HG03558 (cell line): ENCODE data around the gene HBA1.
"Not testable (repeated sequence)": the region's sequence is repeated elsewhere in the genome, so short reads cannot be mapped to it uniquely, and the experiment has no call there.

Source experiments
- ATAC-seq: cut with Tn5 transposase; IDR thresholded peaks from one replicate; pipeline ENCODE4 v1.9.1; 2021; ENCODE audit warnings: moderate number of reproducible peaks; ENCODE audit not compliant: unreplicated experiment; ENCODE audit errors: extremely low read depth

HBA1 gene

GRCh38 chr16:159136-159849 is 17.2 kb upstream of the HBA1 start:
- ATAC-seq = no peak

GRCh38 chr16:160242-160641 is 16.2 kb upstream of the HBA1 start:
- ATAC-seq = not testable (repeated sequence)

- ATAC-seq = no peak
These were observed 15.7 kb upstream of the HBA1 start for GRCh38 chr16:160691-161190.

GRCh38 chr16:162271-162991 is 14.0 kb upstream of the HBA1 start:
- no peak for ATAC-seq

- ATAC-seq = not testable (repeated sequence)
These were observed 13.3 kb upstream of the HBA1 start for GRCh38 chr16:163139-163538.

DNA sequence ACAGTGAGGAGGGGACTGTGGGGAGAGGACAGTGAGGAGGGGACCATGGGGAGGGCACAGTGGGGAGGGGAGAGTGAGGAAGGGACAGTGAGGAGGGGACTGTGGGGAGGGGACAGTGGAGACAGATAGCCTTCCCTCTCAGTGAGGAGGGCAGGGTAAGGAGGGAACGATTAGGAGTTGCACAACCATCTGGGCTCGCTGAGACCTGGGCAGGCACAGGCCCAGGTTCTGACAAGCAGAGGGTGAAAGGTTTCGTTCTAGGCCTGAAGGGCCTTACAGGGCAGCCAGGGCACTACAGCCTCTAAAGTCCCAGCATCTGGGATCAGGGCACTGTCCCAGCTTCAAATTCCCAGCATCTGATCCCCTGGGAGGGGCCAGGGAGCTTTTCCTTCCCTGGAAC is 12.8 kb upstream of the HBA1 start:
- ATAC-seq = not testable (repeated sequence)

DNA sequence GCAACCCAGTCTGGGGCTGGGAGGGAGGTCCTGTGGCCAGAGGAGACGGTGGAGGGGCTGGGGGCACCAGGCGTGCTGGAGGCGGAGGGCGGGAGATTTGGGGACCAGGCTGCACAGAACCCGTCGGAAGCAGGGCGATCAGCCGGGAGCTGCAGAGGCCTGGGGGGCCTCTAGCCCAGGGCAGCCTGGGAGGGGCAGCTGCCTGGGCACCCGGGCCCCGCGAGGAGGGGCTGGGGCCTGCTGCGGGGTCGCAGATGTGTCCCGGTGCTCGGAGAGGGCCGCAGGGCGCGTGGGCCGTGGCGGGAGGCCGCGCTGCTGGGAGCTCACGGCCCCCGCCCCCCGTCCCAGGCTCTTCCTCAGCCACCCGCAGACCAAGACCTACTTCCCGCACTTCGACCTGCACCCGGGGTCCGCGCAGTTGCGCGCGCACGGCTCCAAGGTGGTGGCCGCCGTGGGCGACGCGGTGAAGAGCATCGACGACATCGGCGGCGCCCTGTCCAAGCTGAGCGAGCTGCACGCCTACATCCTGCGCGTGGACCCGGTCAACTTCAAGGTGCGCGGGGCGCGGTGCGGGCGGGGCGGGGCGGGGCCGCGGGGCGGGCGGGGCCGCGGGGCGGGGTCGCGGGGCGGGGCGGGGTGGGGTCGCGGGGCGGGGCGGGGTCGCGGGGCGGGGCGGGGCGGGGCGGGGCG is 12.2 kb upstream of the HBA1 start:
- not testable (repeated sequence) for ATAC-seq

- no peak for ATAC-seq
These were observed 11.5 kb upstream of the HBA1 start for GRCh38 chr16:164827-165538.

DNA sequence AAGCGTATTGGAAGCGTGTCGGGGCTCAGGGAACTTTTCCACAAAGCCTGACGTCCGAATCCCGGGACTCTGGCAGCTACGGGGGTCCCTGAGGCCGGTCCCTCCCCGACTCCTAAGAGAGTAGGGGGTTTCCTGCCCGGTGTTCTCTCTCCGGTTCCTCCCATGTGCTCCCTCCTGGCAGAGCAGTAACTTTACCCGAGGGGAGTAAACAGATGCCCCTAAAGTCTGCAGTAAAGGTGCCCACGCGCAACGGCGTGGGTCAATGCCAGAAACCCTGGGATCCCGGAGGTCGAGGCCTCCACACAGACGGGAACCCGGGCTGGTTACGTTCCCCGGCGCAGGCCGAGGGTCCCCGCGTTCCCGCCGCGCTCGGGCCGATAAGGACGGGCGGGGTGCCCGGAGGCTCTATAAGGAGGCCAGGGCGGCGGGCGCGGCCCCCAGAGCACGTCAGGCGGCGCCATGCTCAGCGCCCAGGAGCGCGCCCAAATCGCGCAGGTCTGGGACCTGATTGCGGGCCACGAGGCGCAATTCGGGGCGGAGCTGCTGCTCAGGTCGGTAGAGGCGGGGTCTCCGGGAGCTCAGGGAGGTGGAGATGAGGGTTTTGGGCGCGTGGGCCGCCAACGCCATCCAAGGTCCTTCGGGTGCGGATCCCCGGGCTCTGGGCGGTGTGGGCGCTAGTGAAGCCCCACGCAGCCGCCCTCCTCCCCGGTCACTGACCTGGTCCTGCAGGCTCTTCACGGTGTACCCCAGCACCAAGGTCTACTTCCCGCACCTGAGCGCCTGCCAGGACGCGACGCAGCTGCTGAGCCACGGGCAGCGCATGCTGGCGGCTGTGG is 10.7 kb upstream of the HBA1 start, which contains the start of gene HBM:
TSS of gene HBM (plus strand) at position 440 of the 836 bp plus-strand sequence. CDS start at position 460, 20 bp downstream.
- ATAC-seq = no peak

DNA sequence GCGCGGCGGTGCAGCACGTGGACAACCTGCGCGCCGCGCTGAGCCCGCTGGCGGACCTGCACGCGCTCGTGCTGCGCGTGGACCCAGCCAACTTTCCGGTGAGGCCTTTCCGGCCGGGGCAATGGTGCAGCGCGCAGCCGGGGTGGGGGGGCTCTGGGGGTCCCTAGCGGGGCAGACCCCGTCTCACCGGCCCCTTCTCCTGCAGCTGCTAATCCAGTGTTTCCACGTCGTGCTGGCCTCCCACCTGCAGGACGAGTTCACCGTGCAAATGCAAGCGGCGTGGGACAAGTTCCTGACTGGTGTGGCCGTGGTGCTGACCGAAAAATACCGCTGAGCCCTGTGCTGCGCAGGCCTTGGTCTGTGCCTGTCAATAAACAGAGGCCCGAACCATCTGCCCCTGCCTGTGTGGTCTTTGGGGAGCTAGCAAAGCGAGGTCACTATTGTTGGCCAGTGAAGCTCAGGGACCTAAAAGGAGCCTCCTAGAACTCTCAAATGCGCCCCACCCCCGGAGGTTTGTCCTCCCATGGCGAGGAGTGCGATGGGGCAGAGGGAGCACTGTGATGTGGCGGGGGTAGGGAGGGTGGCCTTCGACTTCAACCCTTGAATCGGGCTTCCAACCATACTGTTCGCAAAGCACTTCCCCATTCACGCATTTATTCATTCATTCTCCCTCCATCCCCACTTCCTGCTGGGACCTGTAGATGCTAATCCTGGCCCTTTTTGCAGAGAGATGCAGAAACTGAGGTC is 9.9 kb upstream of the HBA1 start:
- no peak for ATAC-seq

- ATAC-seq = no peak
These were observed 9.3 kb upstream of the HBA1 start for GRCh38 chr16:167122-167690.

DNA sequence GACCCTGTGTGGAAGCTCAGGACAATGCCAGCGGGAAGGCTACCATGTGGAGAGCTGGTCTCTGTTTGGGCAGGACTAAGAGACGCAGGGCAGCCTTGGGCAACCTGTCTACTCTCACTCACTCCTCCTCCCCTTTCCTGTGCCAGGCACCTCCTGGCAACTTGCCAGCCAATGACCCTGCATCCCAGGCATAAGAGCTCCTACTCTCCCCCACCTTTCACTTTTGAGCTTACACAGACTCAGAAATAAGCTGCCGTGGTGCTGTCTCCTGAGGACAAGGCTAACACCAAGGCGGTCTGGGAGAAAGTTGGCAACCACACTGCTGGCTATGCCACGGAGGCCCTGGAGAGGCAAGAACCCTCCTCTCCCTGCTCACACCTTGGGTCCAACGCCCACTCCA is 8.1 kb upstream of the HBA1 start:
- ATAC-seq = no peak

DNA sequence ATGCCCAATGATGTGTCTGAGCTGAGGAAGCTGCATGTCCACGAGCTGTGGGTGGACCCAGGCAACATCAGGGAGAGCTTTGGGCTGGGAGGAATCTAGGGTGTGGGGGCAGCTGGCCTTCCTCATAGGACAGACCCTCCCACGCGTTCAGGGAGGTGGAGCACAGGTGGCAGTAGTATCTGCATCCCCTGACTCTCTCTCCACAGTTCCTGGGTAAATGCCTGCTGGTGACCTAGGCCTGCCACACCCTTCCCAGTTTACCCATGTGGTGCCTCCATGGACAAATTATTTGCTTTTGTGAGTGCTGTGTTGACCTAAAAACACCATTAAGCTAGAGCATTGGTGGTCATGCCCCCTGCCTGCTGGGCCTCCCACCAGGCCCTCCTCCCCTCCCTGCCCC is 7.5 kb upstream of the HBA1 start:
- ATAC-seq = no peak

- not testable (repeated sequence) for ATAC-seq
These were observed 6.4 kb upstream of the HBA1 start for GRCh38 chr16:170088-170507.

- no peak for ATAC-seq
These were observed 5.7 kb upstream of the HBA1 start for GRCh38 chr16:170788-171187.

DNA sequence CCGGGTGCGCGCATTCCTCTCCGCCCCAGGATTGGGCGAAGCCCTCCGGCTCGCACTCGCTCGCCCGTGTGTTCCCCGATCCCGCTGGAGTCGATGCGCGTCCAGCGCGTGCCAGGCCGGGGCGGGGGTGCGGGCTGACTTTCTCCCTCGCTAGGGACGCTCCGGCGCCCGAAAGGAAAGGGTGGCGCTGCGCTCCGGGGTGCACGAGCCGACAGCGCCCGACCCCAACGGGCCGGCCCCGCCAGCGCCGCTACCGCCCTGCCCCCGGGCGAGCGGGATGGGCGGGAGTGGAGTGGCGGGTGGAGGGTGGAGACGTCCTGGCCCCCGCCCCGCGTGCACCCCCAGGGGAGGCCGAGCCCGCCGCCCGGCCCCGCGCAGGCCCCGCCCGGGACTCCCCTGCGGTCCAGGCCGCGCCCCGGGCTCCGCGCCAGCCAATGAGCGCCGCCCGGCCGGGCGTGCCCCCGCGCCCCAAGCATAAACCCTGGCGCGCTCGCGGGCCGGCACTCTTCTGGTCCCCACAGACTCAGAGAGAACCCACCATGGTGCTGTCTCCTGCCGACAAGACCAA is 4.0 kb upstream of the HBA1 start, which contains the start of gene HBA2:
TSS of gene HBA2 (plus strand) at position 503 of the 568 bp plus-strand sequence. CDS start at position 540, 37 bp downstream.
- not testable (repeated sequence) for ATAC-seq

GRCh38 chr16:173211-173854 is 3.1 kb upstream of the HBA1 start:
- ATAC-seq = not testable (repeated sequence)
